HepG2 (cell line): Measurements from ENCODE around the gene ERCC2. TPM values are rescaled to one million over a fixed set of nuclear protein-coding genes. Genes with fewer than 3 reads are reported as not detected.

Experiments
- FOXA3 ChIP-seq: IDR thresholded peaks from 2 replicates; pipeline ENCODE4 v1.6.1; 2016; ENCODE audit warnings: missing genetic modification reagents, missing compliant biosample characterization
- HNRNPH1 ChIP-seq: fragments of 200-400 bp; formaldehyde crosslinking; optimal IDR thresholded peaks from 2 replicates; pipeline ENCODE3; 2017; ENCODE audit warnings: mild to moderate bottlenecking, low read depth, low read length
- MAFK ChIP-seq, 2 experiments: IDR thresholded peaks in 1 of 2; conservative IDR thresholded peaks in 1 of 2; 2 replicates each; pipeline ENCODE4 v1.6.1; 2011; ENCODE audit warnings: improper control_type of control experiment in 2 of 2, low read length in 2 of 2
- RFXAP ChIP-seq: sonication (generic); formaldehyde crosslinking; IDR thresholded peaks from 2 replicates; pipeline ENCODE4 v1.4.0; 2020; ENCODE audit warnings: missing genetic modification reagents, borderline replicate concordance
- SAP130 ChIP-seq: IDR thresholded peaks from 2 replicates; pipeline ENCODE4 v1.6.1; 2016; ENCODE audit warnings: low read depth
- ZNF468 ChIP-seq: sonication (generic); formaldehyde crosslinking; IDR thresholded peaks from 2 replicates; pipeline ENCODE4 v1.8.0; 2022; ENCODE audit warnings: mild to moderate bottlenecking, moderate library complexity, missing genetic modification reagents
- ZNF501 ChIP-seq: sonication (generic); formaldehyde crosslinking; IDR thresholded peaks from 2 replicates; pipeline ENCODE4 v1.5.1; 2020; ENCODE audit warnings: mild to moderate bottlenecking, moderate library complexity, missing genetic modification reagents
- ZNF510 ChIP-seq: sonication (generic); formaldehyde crosslinking; IDR thresholded peaks from 2 replicates; pipeline ENCODE4 v1.4.0; 2020; ENCODE audit warnings: low read depth, mild to moderate bottlenecking, missing genetic modification reagents
- ZNF672 ChIP-seq: sonication (generic); formaldehyde crosslinking; IDR thresholded peaks from 2 replicates; pipeline ENCODE4 v1.8.1; 2022; ENCODE audit warnings: missing genetic modification reagents
- ZNF839 ChIP-seq: sonication (generic); formaldehyde crosslinking; IDR thresholded peaks from 2 replicates; pipeline ENCODE4 v1.4.0; 2020; ENCODE audit warnings: missing genetic modification reagents, mild to moderate bottlenecking, borderline replicate concordance
- ZSCAN31 ChIP-seq: sonication (generic); formaldehyde crosslinking; IDR thresholded peaks from 2 replicates; pipeline ENCODE4 v1.5.0; 2020; ENCODE audit warnings: low read depth, mild to moderate bottlenecking, missing genetic modification reagents
- polyA plus RNA-seq, 8 experiments: library from polyadenylated mRNA; depleted of rRNA in 3 of 8; stranded (reverse) in 7 of 8; unstranded in 1 of 8; fragments of >200 nt; fragmentation: Illumina TruSeq in 4 of 8; extraction: Trizol in 4 of 8; gene quantifications; 2 replicates each; pipeline versions ENCODE4 v1.2.1 to v1.2.3, GENCODE V29; 2011 to 2016; ENCODE audit warnings: low read depth in 4 of 8, missing spikeins in 1 of 8, mixed read lengths in 1 of 8; ENCODE audit not compliant: insufficient read depth in 1 of 8
- total RNA-seq, 5 experiments: library from RNA; depleted of rRNA; stranded (reverse); fragments of >200 nt; fragmentation: Illumina TruSeq; extraction: Trizol; gene quantifications; 2 replicates each; pipeline ENCODE4 v1.2.3, GENCODE V29; 2016; ENCODE audit warnings: low read depth in 1 of 5
- TF ChIP-seq, protein P1 (sequence below): IDR thresholded peaks from 2 replicates; pipeline ENCODE4 v1.6.1; 2012; ENCODE audit warnings: low read length, improper control_type of control experiment
- TF ChIP-seq, protein P2 (sequence below): sonication (generic); formaldehyde crosslinking; IDR thresholded peaks from 2 replicates; pipeline ENCODE4 v1.8.0; 2022; ENCODE audit warnings: mild to moderate bottlenecking, missing genetic modification reagents
- TF ChIP-seq, protein P3 (sequence below): sonication (generic); formaldehyde crosslinking; conservative IDR thresholded peaks from 2 replicates; pipeline ENCODE4 v1.4.0; 2020; ENCODE audit warnings: missing genetic modification reagents
- TF ChIP-seq, protein P4 (sequence below): sonication (generic); formaldehyde crosslinking; conservative IDR thresholded peaks from 2 replicates; pipeline ENCODE4 v1.4.0; 2020; ENCODE audit warnings: missing genetic modification reagents
- TF ChIP-seq, protein P5 (sequence below): sonication (generic); formaldehyde crosslinking; IDR thresholded peaks from 2 replicates; pipeline ENCODE4 v1.8.1; 2023; ENCODE audit warnings: mild to moderate bottlenecking, moderate library complexity, missing genetic modification reagents
- TF ChIP-seq, protein P6 (sequence below): sonication (generic); formaldehyde crosslinking; IDR thresholded peaks from 2 replicates; pipeline ENCODE4 v1.4.0; 2020; ENCODE audit warnings: low read depth, mild to moderate bottlenecking, missing genetic modification reagents

Gene ERCC2
- total and polyA plus RNA-seq, 2 of the 13 experiments (the other 11 are each of a cell fraction or from before 2014, with no cell fraction given): 25.4 to 49.2 TPM

DNA sequence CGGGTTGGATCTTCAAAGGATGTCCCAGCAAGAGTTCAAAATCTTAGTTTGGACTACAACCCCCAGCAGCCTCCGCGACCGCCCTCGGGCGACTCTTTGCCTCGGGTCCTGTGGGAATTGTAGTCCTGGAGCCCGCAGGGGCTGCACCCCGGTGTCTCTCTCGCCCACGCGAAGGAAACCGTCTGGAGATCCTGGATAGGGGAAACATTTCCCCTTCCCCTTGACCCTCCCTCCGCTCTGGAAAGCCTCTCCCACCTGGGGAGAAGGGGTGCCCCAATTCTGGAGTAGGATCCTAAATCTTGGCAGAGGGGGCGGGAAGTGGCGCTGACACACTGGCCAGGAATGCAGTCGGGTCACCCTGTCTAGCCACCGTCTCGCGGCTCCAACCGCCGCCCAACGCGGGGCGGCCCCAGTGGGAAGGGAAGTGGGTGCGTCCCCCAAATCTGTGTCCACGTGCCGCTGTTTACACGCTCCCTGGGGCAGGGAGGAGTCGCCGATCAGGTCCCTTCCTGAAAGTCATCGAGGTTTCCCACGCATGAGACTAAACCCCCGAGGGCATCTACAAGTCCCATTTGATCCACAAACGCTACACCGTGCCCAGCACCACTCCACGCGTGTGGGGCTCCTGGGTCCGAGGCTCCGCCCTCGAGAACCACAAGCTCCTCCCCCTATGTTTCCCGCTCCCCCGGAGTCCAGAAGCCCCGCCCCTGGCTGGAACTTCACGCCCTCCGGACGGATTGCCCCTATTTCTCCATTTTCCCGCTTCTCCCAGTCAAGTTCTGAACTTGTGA is 35.3 kb upstream of the ERCC2 start (continued):
- TF ChIP-seq, protein P1, sequence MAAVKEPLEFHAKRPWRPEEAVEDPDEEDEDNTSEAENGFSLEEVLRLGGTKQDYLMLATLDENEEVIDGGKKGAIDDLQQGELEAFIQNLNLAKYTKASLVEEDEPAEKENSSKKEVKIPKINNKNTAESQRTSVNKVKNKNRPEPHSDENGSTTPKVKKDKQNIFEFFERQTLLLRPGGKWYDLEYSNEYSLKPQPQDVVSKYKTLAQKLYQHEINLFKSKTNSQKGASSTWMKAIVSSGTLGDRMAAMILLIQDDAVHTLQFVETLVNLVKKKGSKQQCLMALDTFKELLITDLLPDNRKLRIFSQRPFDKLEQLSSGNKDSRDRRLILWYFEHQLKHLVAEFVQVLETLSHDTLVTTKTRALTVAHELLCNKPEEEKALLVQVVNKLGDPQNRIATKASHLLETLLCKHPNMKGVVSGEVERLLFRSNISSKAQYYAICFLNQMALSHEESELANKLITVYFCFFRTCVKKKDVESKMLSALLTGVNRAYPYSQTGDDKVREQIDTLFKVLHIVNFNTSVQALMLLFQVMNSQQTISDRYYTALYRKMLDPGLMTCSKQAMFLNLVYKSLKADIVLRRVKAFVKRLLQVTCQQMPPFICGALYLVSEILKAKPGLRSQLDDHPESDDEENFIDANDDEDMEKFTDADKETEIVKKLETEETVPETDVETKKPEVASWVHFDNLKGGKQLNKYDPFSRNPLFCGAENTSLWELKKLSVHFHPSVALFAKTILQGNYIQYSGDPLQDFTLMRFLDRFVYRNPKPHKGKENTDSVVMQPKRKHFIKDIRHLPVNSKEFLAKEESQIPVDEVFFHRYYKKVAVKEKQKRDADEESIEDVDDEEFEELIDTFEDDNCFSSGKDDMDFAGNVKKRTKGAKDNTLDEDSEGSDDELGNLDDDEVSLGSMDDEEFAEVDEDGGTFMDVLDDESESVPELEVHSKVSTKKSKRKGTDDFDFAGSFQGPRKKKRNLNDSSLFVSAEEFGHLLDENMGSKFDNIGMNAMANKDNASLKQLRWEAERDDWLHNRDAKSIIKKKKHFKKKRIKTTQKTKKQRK: no peak
- TF ChIP-seq, protein P2, sequence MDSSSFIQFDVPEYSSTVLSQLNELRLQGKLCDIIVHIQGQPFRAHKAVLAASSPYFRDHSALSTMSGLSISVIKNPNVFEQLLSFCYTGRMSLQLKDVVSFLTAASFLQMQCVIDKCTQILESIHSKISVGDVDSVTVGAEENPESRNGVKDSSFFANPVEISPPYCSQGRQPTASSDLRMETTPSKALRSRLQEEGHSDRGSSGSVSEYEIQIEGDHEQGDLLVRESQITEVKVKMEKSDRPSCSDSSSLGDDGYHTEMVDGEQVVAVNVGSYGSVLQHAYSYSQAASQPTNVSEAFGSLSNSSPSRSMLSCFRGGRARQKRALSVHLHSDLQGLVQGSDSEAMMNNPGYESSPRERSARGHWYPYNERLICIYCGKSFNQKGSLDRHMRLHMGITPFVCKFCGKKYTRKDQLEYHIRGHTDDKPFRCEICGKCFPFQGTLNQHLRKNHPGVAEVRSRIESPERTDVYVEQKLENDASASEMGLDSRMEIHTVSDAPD (CRISPR knock-in tag): no peak
- TF ChIP-seq, protein P3, sequence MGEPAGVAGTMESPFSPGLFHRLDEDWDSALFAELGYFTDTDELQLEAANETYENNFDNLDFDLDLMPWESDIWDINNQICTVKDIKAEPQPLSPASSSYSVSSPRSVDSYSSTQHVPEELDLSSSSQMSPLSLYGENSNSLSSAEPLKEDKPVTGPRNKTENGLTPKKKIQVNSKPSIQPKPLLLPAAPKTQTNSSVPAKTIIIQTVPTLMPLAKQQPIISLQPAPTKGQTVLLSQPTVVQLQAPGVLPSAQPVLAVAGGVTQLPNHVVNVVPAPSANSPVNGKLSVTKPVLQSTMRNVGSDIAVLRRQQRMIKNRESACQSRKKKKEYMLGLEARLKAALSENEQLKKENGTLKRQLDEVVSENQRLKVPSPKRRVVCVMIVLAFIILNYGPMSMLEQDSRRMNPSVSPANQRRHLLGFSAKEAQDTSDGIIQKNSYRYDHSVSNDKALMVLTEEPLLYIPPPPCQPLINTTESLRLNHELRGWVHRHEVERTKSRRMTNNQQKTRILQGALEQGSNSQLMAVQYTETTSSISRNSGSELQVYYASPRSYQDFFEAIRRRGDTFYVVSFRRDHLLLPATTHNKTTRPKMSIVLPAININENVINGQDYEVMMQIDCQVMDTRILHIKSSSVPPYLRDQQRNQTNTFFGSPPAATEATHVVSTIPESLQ (CRISPR knock-in tag): no peak; the same call in 1 of the 2 replicates
- TF ChIP-seq, protein P4, sequence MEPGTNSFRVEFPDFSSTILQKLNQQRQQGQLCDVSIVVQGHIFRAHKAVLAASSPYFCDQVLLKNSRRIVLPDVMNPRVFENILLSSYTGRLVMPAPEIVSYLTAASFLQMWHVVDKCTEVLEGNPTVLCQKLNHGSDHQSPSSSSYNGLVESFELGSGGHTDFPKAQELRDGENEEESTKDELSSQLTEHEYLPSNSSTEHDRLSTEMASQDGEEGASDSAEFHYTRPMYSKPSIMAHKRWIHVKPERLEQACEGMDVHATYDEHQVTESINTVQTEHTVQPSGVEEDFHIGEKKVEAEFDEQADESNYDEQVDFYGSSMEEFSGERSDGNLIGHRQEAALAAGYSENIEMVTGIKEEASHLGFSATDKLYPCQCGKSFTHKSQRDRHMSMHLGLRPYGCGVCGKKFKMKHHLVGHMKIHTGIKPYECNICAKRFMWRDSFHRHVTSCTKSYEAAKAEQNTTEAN (CRISPR knock-in tag): no peak
- TF ChIP-seq FOXA3 (CRISPR knock-in tag) (0 out of 2 replicates have a peak, but pooled peaks have one; percentile 5), ZNF672 (CRISPR knock-in tag) (no peak), ZNF839 (CRISPR knock-in tag) (peak; percentile 26; the same call in 1 of the 2 replicates), SAP130 (0 out of 2 replicates have a peak, but pooled peaks have one; percentile 4), ZSCAN31 (CRISPR knock-in tag) (0 out of 2 replicates have a peak, but pooled peaks have one; percentile 14), MAFK (conservative IDR thresholded peaks at IDR 0.05 in 1 of 2, IDR thresholded peaks at IDR 0.05 in 1 of 2; ENCODE audit: low read length in 2 of 2) (no peak), ZNF501 (CRISPR knock-in tag) (no peak), ZNF510 (CRISPR knock-in tag) (no peak), HNRNPH1 (no peak), RFXAP (CRISPR knock-in tag) (no peak), ZNF468 (0 out of 2 replicates have a peak, but pooled peaks have one; percentile 51)
- TF ChIP-seq, protein P5, sequence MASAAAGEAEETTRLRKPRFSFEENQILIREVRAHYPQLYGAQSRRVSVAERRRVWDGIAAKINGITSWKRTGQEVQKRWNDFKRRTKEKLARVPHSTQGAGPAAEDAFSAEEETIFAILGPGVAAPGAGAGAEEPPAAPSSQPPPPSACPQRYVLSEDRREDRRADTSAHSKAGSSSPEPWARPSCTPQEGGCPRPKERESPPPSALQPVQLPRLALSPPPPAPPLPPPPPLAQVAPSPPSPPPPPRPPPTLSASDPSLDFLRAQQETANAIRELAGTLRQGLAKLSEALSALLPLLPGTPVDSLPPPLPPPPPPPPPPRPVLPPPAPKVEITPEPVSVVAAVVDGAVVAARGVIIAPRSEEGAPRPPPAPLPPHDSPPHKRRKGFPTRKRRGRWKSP (CRISPR knock-in tag): no peak
- TF ChIP-seq, protein P6, sequence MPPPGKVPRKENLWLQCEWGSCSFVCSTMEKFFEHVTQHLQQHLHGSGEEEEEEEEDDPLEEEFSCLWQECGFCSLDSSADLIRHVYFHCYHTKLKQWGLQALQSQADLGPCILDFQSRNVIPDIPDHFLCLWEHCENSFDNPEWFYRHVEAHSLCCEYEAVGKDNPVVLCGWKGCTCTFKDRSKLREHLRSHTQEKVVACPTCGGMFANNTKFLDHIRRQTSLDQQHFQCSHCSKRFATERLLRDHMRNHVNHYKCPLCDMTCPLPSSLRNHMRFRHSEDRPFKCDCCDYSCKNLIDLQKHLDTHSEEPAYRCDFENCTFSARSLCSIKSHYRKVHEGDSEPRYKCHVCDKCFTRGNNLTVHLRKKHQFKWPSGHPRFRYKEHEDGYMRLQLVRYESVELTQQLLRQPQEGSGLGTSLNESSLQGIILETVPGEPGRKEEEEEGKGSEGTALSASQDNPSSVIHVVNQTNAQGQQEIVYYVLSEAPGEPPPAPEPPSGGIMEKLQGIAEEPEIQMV (CRISPR knock-in tag): no peak
